Erythroblast (primary cell): Measurements from ENCODE around the gene FAAP20.

ENCODE experiments used
- GATA1 ChIP-seq: IDR thresholded peaks from 2 replicates; pipeline ENCODE4 v1.6.1; 2011; ENCODE audit warnings: low read depth, mild to moderate bottlenecking, control low read depth, low read length, moderate library complexity
- POLR2A ChIP-seq: IDR thresholded peaks from 2 replicates; pipeline ENCODE4 v1.6.1; 2011; ENCODE audit warnings: mild to moderate bottlenecking, low read length

DNA sequence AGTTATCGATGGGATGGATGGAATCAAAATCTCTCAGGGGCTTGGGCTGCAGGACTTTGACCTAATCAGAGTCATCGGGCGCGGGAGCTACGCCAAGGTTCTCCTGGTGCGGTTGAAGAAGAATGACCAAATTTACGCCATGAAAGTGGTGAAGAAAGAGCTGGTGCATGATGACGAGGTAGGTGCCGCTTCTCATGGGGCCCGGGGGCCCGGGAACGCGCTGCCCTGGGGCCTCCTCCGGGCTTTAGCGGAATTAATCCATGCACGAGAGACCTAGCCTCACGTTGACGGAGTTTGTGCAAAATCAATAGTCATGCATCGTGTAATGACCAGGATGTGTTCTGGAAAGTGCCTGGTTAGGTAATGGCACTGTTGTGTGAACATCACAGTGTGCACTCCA lies 43.8 kb downstream of the FAAP20 start:
- no peak for TF ChIP-seq POLR2A
- TF ChIP-seq GATA1: no peak
